HepG2 (cell line): ENCODE data around the gene TOM1L1. TPM values are rescaled to one million over a fixed set of nuclear protein-coding genes. Genes with fewer than 3 reads are reported as not detected.

Experiments
- ELF3 ChIP-seq: IDR thresholded peaks from 2 replicates; pipeline ENCODE4 v1.6.1; 2016; ENCODE audit warnings: missing genetic modification reagents, missing compliant biosample characterization
- ERF ChIP-seq: IDR thresholded peaks from 2 replicates; pipeline ENCODE4 v1.6.1; 2018; ENCODE audit warnings: missing biosample characterization, missing genetic modification reagents
- HDAC1 ChIP-seq: sonication (generic); formaldehyde crosslinking; IDR thresholded peaks from 2 replicates; pipeline ENCODE4 v1.5.1; 2020; ENCODE audit warnings: mild to moderate bottlenecking, missing genetic modification reagents
- HES4 ChIP-seq: sonication (generic); formaldehyde crosslinking; IDR thresholded peaks from 2 replicates; pipeline ENCODE4 v1.9.0; 2021; ENCODE audit warnings: mild to moderate bottlenecking, missing genetic modification reagents, borderline replicate concordance
- HOXA3 ChIP-seq: sonication (generic); formaldehyde crosslinking; IDR thresholded peaks from 2 replicates; pipeline ENCODE4 v1.5.0; 2020; ENCODE audit warnings: missing genetic modification reagents
- JUND ChIP-seq: sonication (generic); formaldehyde crosslinking; IDR thresholded peaks from 2 replicates; pipeline ENCODE4 v1.8.0; 2022; ENCODE audit warnings: mild to moderate bottlenecking, missing genetic modification reagents
- KLF15 ChIP-seq: sonication (generic); formaldehyde crosslinking; IDR thresholded peaks from 2 replicates; pipeline ENCODE4 v1.8.1; 2023; ENCODE audit warnings: borderline replicate concordance, mild to moderate bottlenecking, inconsistent platforms, missing genetic modification reagents, mixed read lengths
- LCORL ChIP-seq, 2 experiments: fragments of 450-650 bp in 1 of 2; sonication (generic) in 1 of 2; formaldehyde crosslinking in 1 of 2; IDR thresholded peaks; 2 replicates each; pipeline versions ENCODE4 v1.5.0 to v1.6.1; 2017 to 2020; ENCODE audit warnings: antibody characterized with exemption in 1 of 2, missing genetic modification reagents in 1 of 2
- PRDM10 ChIP-seq: sonication (generic); formaldehyde crosslinking; IDR thresholded peaks from 2 replicates; pipeline ENCODE4 v1.4.0; 2020; ENCODE audit warnings: low read depth, missing genetic modification reagents
- PTBP1 ChIP-seq: fragments of 200-400 bp; formaldehyde crosslinking; IDR thresholded peaks from 2 replicates; pipeline ENCODE4 v1.6.1; 2018; ENCODE audit warnings: low read length, low read depth; ENCODE audit not compliant: poor library complexity, severe bottlenecking
- SP2 ChIP-seq: sonication (generic); formaldehyde crosslinking; IDR thresholded peaks from 2 replicates; pipeline ENCODE4 v1.5.1; 2020; ENCODE audit warnings: mild to moderate bottlenecking, missing genetic modification reagents
- TBP ChIP-seq: sonication (generic); formaldehyde crosslinking; IDR thresholded peaks from 2 replicates; pipeline ENCODE4 v1.5.0; 2020; ENCODE audit warnings: missing genetic modification reagents
- U2AF2 ChIP-seq: fragments of 200-400 bp; formaldehyde crosslinking; IDR thresholded peaks from 2 replicates; pipeline ENCODE4 v1.6.1; 2017; ENCODE audit warnings: low read depth, mild to moderate bottlenecking, low read length
- ZBTB33 ChIP-seq: sonication (generic); formaldehyde crosslinking; IDR thresholded peaks from 2 replicates; pipeline ENCODE4 v1.4.0; 2020; ENCODE audit warnings: missing genetic modification reagents
- ZGPAT ChIP-seq: IDR thresholded peaks from 2 replicates; pipeline ENCODE4 v1.6.1; 2016; ENCODE audit warnings: mild to moderate bottlenecking
- ZNF253 ChIP-seq: sonication (generic); formaldehyde crosslinking; IDR thresholded peaks from 2 replicates; pipeline ENCODE4 v1.8.0; 2022; ENCODE audit warnings: mild to moderate bottlenecking, missing genetic modification reagents, borderline replicate concordance
- ZNF607 ChIP-seq: sonication (generic); formaldehyde crosslinking; IDR thresholded peaks from 2 replicates; pipeline ENCODE4 v1.5.1; 2020; ENCODE audit warnings: missing genetic modification reagents, mild to moderate bottlenecking, borderline replicate concordance
- ZNF629 ChIP-seq: sonication (generic); formaldehyde crosslinking; conservative IDR thresholded peaks from 2 replicates; pipeline ENCODE4 v1.5.0; 2020; ENCODE audit warnings: missing genetic modification reagents
- ZNF740 ChIP-seq: sonication (generic); formaldehyde crosslinking; IDR thresholded peaks from 2 replicates; pipeline ENCODE4 v1.4.0; 2020; ENCODE audit warnings: missing genetic modification reagents
- ZNF749 ChIP-seq: sonication (generic); formaldehyde crosslinking; IDR thresholded peaks from 2 replicates; pipeline ENCODE4 v1.8.0; 2022; ENCODE audit warnings: mild to moderate bottlenecking, missing genetic modification reagents, moderate library complexity, borderline replicate concordance
- ZNF792 ChIP-seq: IDR thresholded peaks from 2 replicates; pipeline ENCODE4 v1.6.1; 2016
- polyA plus RNA-seq, 8 experiments: library from polyadenylated mRNA; depleted of rRNA in 3 of 8; stranded (reverse) in 7 of 8; unstranded in 1 of 8; fragments of >200 nt; fragmentation: Illumina TruSeq in 4 of 8; extraction: Trizol in 4 of 8; gene quantifications; 2 replicates each; pipeline versions ENCODE4 v1.2.1 to v1.2.3, GENCODE V29; 2011 to 2016; ENCODE audit warnings: low read depth in 4 of 8, missing spikeins in 1 of 8, mixed read lengths in 1 of 8; ENCODE audit not compliant: insufficient read depth in 1 of 8
- total RNA-seq, 5 experiments: library from RNA; depleted of rRNA; stranded (reverse); fragments of >200 nt; fragmentation: Illumina TruSeq; extraction: Trizol; gene quantifications; 2 replicates each; pipeline ENCODE4 v1.2.3, GENCODE V29; 2016; ENCODE audit warnings: low read depth in 1 of 5

The TOM1L1 gene
- total and polyA plus RNA-seq, 2 of the 13 experiments (the other 11 are each of a cell fraction or from before 2014, with no cell fraction given), result 45.3 to 51.3 TPM

GRCh38 chr17:54967621-54968261, 67.1 kb downstream of the TOM1L1 start (continued):
- TF ChIP-seq ZBTB33 (CRISPR knock-in tag), result no peak
- peak; percentile 14; the same call in 1 of the 2 replicates for TF ChIP-seq ZNF749
- TF ChIP-seq ZNF629, result no peak
- TF ChIP-seq ERF (CRISPR knock-in tag), result no peak
- no peak for TF ChIP-seq HES4 (CRISPR knock-in tag)
- no peak for TF ChIP-seq LCORL (IDR thresholded peaks at IDR 0.05)
- no peak for TF ChIP-seq LCORL (CRISPR knock-in tag; IDR thresholded peaks at IDR 0.05)
- no peak; the same call in 1 of the 2 replicates for TF ChIP-seq ZNF740 (CRISPR knock-in tag)
- TF ChIP-seq ZNF792, result no peak
- TF ChIP-seq ZGPAT (CRISPR knock-in tag), result no peak
- no peak for TF ChIP-seq U2AF2
- TF ChIP-seq TBP (CRISPR knock-in tag), result no peak
- no peak for TF ChIP-seq KLF15 (CRISPR knock-in tag)
- TF ChIP-seq JUND (CRISPR knock-in tag), result no peak
- TF ChIP-seq ZNF253 (CRISPR knock-in tag), result no peak
- TF ChIP-seq ELF3 (CRISPR knock-in tag), result no peak
- TF ChIP-seq ZNF607 (CRISPR knock-in tag), result no peak
- no peak for TF ChIP-seq HDAC1 (CRISPR knock-in tag)
- no peak for TF ChIP-seq PTBP1
- TF ChIP-seq PRDM10 (CRISPR knock-in tag), result no peak
- no peak for TF ChIP-seq HOXA3 (CRISPR knock-in tag)
- no peak for TF ChIP-seq SP2
